ENCODE data around the gene CTDSP2.
"Not testable (repeated sequence)": the region's sequence is repeated elsewhere in the genome, so short reads cannot be mapped to it uniquely, and the experiment has no call there.

CTDSP2 gene

GRCh38 chr12:57881035-57881434 lies 34.5 kb upstream of the CTDSP2 start:
- FAIRE-seq = not testable (repeated sequence)

DNA sequence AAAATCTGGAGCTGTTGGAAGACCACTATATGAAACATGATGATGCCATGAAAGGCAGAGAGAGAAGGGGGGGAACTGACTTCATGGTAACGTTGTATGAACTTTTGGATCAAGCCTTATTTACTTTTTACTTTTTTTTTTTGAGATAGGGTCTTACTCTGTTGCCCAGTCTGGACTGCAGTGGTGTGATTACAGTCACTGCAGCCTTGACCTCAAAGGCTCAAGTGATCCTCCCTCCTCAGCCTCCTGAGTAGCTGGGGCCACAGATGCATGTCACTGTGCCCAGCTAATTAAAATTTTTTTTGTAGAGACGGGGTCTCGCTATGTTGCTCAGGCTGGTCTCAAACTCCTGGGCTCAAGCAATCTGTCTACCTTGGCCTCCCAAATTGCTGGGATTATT lies 31.3 kb upstream of the CTDSP2 start:
- FAIRE-seq = no peak

DNA sequence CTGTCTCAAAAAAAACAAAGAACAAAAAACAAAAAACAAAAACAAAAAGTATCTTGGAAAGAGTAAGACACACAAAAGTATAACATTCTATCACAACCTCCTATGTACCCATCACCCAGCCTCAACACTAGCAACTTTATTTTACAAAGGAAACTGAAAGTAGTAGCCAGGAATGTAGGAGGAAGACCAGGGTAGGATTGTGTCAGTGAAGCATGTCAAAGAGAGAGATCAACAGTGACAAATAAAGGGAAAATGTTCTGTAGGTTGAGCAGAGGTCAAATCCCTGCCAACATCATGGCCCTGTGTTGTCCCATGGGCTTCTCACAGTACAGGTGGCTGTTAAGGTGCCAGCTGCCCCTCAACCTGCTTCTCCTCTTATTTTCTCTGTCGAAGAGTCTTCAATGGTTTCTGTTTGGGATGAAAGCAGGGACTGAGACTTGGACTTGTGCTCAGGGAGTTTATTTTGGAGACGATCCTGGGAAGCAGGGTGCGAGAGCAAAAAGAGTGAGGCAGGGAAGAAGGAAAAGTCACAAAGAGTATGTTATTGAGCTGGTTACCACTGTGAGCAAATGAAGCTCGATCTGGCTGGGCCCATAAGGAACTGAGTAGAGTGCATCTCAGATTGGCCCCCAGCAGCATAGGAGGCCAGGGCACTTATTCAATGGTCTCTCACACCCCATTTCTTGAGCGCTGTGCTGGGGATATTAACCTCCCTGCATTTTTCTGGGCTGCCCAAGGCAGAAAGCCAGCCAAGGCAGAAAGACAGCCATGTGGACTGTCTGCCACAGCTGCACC lies 29.4 kb upstream of the CTDSP2 start:
- FAIRE-seq = no peak

GRCh38 chr12:57874166-57875108 lies 27.9 kb upstream of the CTDSP2 start:
- FAIRE-seq = no peak

GRCh38 chr12:57872362-57872761 lies 25.8 kb upstream of the CTDSP2 start:
- FAIRE-seq = no peak

- no peak for FAIRE-seq
Measured at GRCh38 chr12:57869927-57870318, 23.4 kb upstream of the CTDSP2 start.

GRCh38 chr12:57869298-57869926 lies 22.9 kb upstream of the CTDSP2 start:
- FAIRE-seq = no peak

- no peak for FAIRE-seq
Measured at GRCh38 chr12:57868851-57869268, 22.3 kb upstream of the CTDSP2 start.

- no peak for FAIRE-seq
Measured at GRCh38 chr12:57868221-57868620, 21.7 kb upstream of the CTDSP2 start.

GRCh38 chr12:57866308-57867019 lies 19.9 kb upstream of the CTDSP2 start:
- FAIRE-seq = no peak

DNA sequence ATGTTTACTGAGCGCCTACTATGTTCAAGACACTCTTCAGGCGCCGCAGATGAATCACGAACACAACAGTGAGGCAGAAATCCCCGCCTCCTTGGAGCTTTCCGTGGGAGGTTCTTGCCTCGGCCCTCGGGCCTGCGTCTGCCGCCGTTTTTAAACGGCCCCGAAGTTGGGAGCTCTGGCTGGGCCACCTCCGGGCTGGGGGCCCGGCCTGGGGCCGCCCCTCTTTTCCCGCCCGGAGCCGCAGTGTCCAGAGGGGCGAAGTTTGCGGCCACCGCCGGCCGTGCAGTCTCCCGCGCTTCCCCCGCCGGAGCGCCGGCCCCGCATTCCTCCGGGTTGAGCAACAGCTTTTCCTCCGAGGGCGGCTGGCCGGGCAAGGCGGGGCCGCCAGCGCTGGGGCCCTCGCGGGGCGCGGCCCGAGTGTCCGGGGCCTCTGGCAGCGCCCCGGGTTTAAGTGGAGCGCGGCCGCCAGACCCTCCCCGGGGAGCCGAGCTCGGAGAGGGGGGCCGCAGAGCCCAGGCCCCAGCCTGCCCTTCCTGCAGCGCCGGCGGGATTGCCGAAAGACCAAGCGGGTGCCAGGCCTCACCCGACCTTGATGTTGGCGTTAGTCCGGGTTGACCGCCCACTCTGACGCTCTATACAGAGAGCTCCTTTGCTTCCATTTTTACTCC lies 18.7 kb upstream of the CTDSP2 start:
- no peak for FAIRE-seq

DNA sequence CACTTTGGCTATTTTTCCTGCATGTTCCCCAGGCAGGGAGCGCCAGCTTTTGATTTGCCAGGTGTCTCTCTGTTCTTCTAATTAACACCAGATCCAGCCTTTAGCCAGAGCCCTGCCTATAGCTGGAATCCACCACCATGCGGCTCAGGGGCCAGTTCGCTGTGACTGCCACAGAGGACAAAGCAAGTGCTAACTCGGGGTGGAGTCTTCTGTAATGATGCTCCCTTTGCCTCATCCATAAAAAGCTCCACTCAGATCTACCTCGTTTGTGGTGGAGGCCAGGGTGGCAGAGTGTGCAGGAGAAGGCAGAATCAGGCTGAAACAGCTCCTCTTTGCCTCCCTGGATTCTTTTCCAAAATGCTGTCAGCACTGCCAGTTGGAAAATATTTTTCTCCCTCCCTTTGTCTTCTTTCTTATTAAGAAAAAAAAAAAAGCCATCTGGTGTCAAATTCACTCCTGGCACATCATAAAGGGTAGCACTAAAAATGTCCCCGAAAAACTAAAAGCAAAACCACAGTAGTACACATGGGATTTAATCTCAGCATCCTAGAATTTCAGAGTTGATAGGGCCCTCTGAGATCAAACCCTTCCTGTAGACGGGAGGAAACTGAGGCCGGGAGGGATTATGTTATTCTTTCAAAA lies 18.0 kb upstream of the CTDSP2 start:
- no peak for FAIRE-seq

GRCh38 chr12:57863676-57864075 lies 17.1 kb upstream of the CTDSP2 start:
- no peak for FAIRE-seq

GRCh38 chr12:57861967-57862366 lies 15.4 kb upstream of the CTDSP2 start:
- FAIRE-seq = no peak

DNA sequence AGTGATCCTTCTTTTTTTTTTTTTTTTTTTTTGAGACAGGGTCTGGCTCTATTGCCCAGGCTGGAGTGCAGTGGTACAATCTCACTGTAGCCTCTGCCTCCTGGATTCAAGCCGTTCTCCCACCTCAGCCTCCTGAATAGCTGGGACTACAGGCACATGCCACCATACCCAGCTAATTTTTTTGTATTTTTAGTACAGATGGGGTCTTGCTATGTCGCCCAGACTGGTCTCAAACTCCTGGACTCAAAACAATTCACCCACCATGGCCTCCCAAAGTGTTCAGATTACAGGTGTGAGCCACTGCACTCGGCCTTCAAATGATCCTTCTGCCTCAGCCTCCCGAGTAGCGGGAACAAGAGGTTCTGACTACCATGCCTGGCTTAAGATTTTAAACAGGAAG lies 14.4 kb upstream of the CTDSP2 start:
- not testable (repeated sequence) for FAIRE-seq

- no peak for FAIRE-seq
Measured at GRCh38 chr12:57859121-57859520, 12.6 kb upstream of the CTDSP2 start.

GRCh38 chr12:57858123-57858522 lies 11.6 kb upstream of the CTDSP2 start:
- FAIRE-seq = not testable (repeated sequence)

DNA sequence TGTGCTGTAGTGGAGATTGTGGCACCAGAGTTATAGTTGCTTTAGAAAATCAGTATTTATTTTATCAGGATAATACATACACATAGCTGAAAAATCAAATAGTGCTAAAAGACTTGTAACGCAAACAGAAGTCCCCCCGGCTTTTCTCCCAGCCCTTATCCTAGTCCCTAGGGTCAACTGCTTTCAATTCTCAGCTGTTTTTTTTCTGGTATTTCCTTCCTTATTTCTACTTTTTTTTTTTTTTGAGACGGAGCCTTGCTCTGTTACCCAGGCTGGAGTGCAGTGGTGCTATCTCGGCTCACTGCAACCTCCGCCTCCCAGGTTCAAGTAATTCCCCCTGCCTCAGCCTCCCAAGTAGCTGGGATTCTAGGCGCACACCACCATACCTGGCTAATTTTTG lies 8.4 kb upstream of the CTDSP2 start:
- FAIRE-seq = no peak

DNA sequence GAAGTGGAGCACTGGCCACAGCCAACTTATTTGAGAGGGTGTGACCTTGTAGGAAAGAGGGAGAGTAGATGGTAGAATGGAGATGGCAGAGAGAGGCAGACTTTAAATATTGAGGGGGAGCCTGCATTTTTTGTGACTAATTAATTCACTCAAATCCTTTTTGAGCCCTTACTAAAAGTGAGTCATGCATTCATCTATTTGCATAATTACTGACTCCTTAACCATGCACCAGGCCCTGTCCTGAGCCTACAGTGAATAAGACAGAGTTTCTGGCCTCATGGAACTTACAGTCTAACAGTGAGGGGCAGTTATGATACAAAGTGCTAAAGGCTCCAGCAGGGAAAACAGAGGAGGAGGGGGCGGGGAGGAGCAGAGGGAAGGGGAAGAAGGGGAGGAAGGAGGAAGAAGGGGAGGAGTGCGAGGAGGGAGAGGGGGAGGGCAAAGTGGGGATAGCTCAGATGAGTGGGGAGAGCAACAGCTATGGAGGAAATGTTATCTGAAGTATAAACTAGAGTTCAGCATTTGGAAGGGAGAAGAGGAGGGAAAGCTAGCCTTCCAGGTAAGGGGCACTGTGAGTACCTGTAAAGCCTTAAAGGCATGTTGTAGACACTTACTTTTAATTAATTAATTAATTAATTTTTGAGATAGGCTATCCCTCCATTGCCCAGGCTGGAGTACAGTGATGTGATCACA lies 7.5 kb upstream of the CTDSP2 start:
- FAIRE-seq = no peak

GRCh38 chr12:57852620-57853500 lies 6.3 kb upstream of the CTDSP2 start:
- FAIRE-seq = no peak
